NCI-H2107 (cell line): ENCODE results near the gene LHPP.

Source experiments
- DNase-seq: peaks from one replicate; lab custom pipeline; 2025; lab: John Stamatoyannopoulos, UW

The LHPP gene

GRCh38 chr10:124595143-124595883 is 133.7 kb downstream of the LHPP start:
- no peak for DNase-seq

- DNase-seq, result no peak
Observed at GRCh38 chr10:124596116-124596785, 134.6 kb downstream of the LHPP start.

GRCh38 chr10:124596962-124597845 is 135.6 kb downstream of the LHPP start:
- DNase-seq, result no peak

- no peak for DNase-seq
Observed at GRCh38 chr10:124597846-124598165, 136.2 kb downstream of the LHPP start.

- no peak for DNase-seq
Observed at GRCh38 chr10:124598196-124598595, 136.6 kb downstream of the LHPP start.

- no peak for DNase-seq
Observed at GRCh38 chr10:124598773-124599587, 137.4 kb downstream of the LHPP start.

GRCh38 chr10:124599588-124600050 is 138.0 kb downstream of the LHPP start:
- DNase-seq, result no peak

- DNase-seq, result no peak
Observed at GRCh38 chr10:124600051-124600880, 138.6 kb downstream of the LHPP start.

GRCh38 chr10:124601016-124601415 is 139.4 kb downstream of the LHPP start:
- no peak for DNase-seq

- DNase-seq, result no peak
Observed at GRCh38 chr10:124601431-124602120, 140.0 kb downstream of the LHPP start.

GRCh38 chr10:124602121-124602561 is 140.5 kb downstream of the LHPP start:
- DNase-seq, result no peak

- no peak for DNase-seq
Observed at GRCh38 chr10:124602646-124603365, 141.2 kb downstream of the LHPP start.

GRCh38 chr10:124603376-124604213 is 142.0 kb downstream of the LHPP start:
- no peak for DNase-seq

- no peak for DNase-seq
Observed at GRCh38 chr10:124604214-124605000, 142.8 kb downstream of the LHPP start.

GRCh38 chr10:124605001-124605370 is 143.4 kb downstream of the LHPP start:
- DNase-seq, result no peak

- no peak for DNase-seq
Observed at GRCh38 chr10:124605481-124605855, 143.8 kb downstream of the LHPP start.

GRCh38 chr10:124605856-124606812 is 144.5 kb downstream of the LHPP start:
- no peak for DNase-seq
